Epithelial cell of umbilical artery (primary cell): ENCODE measurements around the gene GRM5. TPM values are rescaled to one million over a fixed set of nuclear protein-coding genes. Genes with fewer than 3 reads are reported as not detected.

Experiments
- total RNA-seq: library from RNA; depleted of rRNA; stranded (reverse); fragments of >200 nt; gene quantifications from 2 replicates; pipeline ENCODE4 v1.2.3, GENCODE V29; 2014

GRM5 gene
- total RNA-seq, result under 0.01 TPM in 2 replicates

DNA sequence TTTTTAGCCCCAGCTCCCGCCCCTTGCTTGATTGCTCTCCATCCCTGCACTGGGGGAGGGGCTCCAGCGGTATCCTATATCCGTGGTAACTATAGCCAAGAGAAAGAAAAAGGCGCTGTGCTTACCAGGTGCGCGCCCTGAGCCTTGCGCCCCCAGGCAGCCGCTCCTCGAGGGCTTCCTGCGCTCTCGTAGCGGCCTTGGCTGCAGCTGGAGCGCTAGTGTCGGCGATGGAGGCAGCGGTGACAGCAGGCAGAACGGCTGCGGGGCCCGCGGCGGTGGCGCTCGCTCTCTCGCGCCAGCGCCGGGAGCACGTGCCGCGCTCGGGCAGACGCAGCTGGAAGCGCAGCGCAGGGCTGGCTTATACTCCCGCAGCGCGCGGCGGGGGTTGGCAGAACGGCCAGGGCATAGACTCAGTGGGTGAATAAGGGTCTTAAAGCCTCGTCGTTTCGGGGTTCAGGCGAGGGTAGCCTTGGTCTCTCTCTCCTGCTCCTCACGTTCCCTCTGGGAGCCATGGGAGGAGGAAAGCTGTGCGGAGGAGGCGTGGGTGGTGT, at the start of gene GRM5:
GRM5 (minus strand) TSS at position 332 of the 551 bp plus-strand sequence. CDS start 18,110 bp downstream, outside the sequence.

Other genes with a start within 250 kb of the GRM5 start
- gene TYR, start 111.9 kb upstream of the GRM5 start, total RNA-seq, result not detected in 2 replicates